IMR-90 (cell line): ENCODE measurements around the gene LINGO1. TPM values are rescaled to one million over a fixed set of nuclear protein-coding genes. Genes with fewer than 3 reads are reported as not detected.

ENCODE experiments used
- ATAC-seq: fragments of 200-7000 bp; cut with Tn5 transposase; 2 replicates; pipeline ENCODE4 v1.9.1; 2020; ENCODE audit warnings: low read depth, mild to moderate bottlenecking, moderate library complexity
- BruUV-seq: library from RNA; stranded (reverse); fragments of 400-500 nt; replicated peaks from 2 replicates; lab custom pipeline; 2021; lab: Mats Ljungman, UMichigan
- CTCF ChIA-PET: fragments of 300-600 bp; formaldehyde crosslinking; extraction: SDS; loops from one replicate; lab custom pipeline; 2021; ENCODE audit warnings: antibody characterized with exemption; lab: Yijun Ruan, JAX
- POLR2A ChIA-PET: fragments of 300-600 bp; sonication (Branson Sonifier 250); formaldehyde crosslinking; loops from one replicate; lab custom pipeline; 2022; ENCODE audit warnings: antibody characterized with exemption; ENCODE audit not compliant: unreplicated experiment; lab: Charles Lee
- DNase-seq: peaks from one replicate; pipeline ENCODE4 v3.0.0; 2013
- H2AFZ ChIP-seq: replicated peaks from 2 replicates; pipeline ENCODE3; 2013; ENCODE audit warnings: low read length, mild to moderate bottlenecking; ENCODE audit not compliant: poor library complexity
- H2AK5ac ChIP-seq: 2 replicates; pipeline ENCODE4 v1.6.1; 2013; ENCODE audit warnings: low read depth, low read length, inconsistent platforms
- H2AK9ac ChIP-seq: replicated peaks from 2 replicates; pipeline ENCODE3; 2013; ENCODE audit warnings: mild to moderate bottlenecking, low read depth, low read length, moderate library complexity; ENCODE audit not compliant: poor library complexity
- H2BK120ac ChIP-seq: 2 replicates; pipeline ENCODE4 v1.6.1; 2013; ENCODE audit warnings: low read depth, low read length, inconsistent platforms
- H2BK15ac ChIP-seq: 3 replicates; pipeline ENCODE4 v1.6.1; 2013; ENCODE audit warnings: low read depth, low read length, inconsistent platforms
- H2BK20ac ChIP-seq: 2 replicates; pipeline ENCODE4 v1.6.1; 2013; ENCODE audit warnings: low read depth, mild to moderate bottlenecking, inconsistent platforms, low read length, moderate library complexity
- H2BK5ac ChIP-seq: 2 replicates; pipeline ENCODE4 v1.6.1; 2013; ENCODE audit warnings: mild to moderate bottlenecking, low read depth, low read length, inconsistent platforms; ENCODE audit not compliant: poor library complexity, severe bottlenecking
- H3K14ac ChIP-seq: replicated peaks from 2 replicates; pipeline ENCODE4 v1.6.1; 2013; ENCODE audit warnings: low read depth, low read length, inconsistent platforms
- H3K18ac ChIP-seq: 2 replicates; pipeline ENCODE4 v1.6.1; 2013; ENCODE audit warnings: low read depth, low read length, control low read depth
- H3K23ac ChIP-seq: 2 replicates; pipeline ENCODE4 v1.6.1; 2013; ENCODE audit warnings: low read depth, low read length, inconsistent platforms
- H3K27ac ChIP-seq: 2 replicates; pipeline ENCODE4 v1.5.1; 2013; ENCODE audit warnings: mild to moderate bottlenecking, control low read depth, low read length; ENCODE audit not compliant: insufficient read depth
- H3K27me3 ChIP-seq: 2 replicates; pipeline ENCODE4 v1.6.1; 2013; ENCODE audit warnings: low read length; ENCODE audit not compliant: control insufficient read depth, insufficient read depth
- H3K36me3 ChIP-seq: 2 replicates; pipeline ENCODE4 v1.6.1; 2013; ENCODE audit warnings: low read length, mixed read lengths; ENCODE audit not compliant: control insufficient read depth, insufficient read depth
- H3K4ac ChIP-seq: 2 replicates; pipeline ENCODE4 v1.6.1; 2013; ENCODE audit warnings: low read depth, low read length, inconsistent platforms
- H3K4me1 ChIP-seq: 2 replicates; pipeline ENCODE4 v1.6.1; 2013; ENCODE audit warnings: low read length, mixed read lengths; ENCODE audit not compliant: control insufficient read depth, insufficient read depth
- H3K4me2 ChIP-seq: 2 replicates; pipeline ENCODE4 v1.6.1; 2013; ENCODE audit warnings: low read depth, mild to moderate bottlenecking, control low read depth, low read length, moderate library complexity
- H3K4me3 ChIP-seq: 2 replicates; pipeline ENCODE4 v1.5.1; 2013; ENCODE audit warnings: low read depth, mild to moderate bottlenecking, control low read depth, low read length, moderate library complexity; ENCODE audit not compliant: insufficient read depth
- H3K56ac ChIP-seq: 2 replicates; pipeline ENCODE4 v1.6.1; 2013; ENCODE audit warnings: low read length, inconsistent platforms; ENCODE audit not compliant: insufficient read depth; ENCODE audit errors: extremely low read depth
- H3K79me1 ChIP-seq, 2 experiments: 2 replicates each; pipeline ENCODE4 v1.6.1; 2013; ENCODE audit warnings: low read length in 2 of 2, inconsistent platforms in 1 of 2, low read depth in 1 of 2
- H3K9ac ChIP-seq: 2 replicates; pipeline ENCODE4 v1.6.1; 2013; ENCODE audit warnings: low read depth, low read length, control low read depth
- H3K9me1 ChIP-seq: 2 replicates; pipeline ENCODE4 v1.6.1; 2013; ENCODE audit warnings: low read length, inconsistent platforms; ENCODE audit not compliant: insufficient read depth
- H3K9me3 ChIP-seq: 2 replicates; pipeline ENCODE4 v1.6.1; 2013; ENCODE audit warnings: low read length; ENCODE audit not compliant: control insufficient read depth, insufficient read depth
- H4K20me1 ChIP-seq: 2 replicates; pipeline ENCODE4 v1.6.1; 2013; ENCODE audit warnings: low read length, inconsistent platforms; ENCODE audit not compliant: insufficient read depth
- H4K5ac ChIP-seq: 2 replicates; pipeline ENCODE4 v1.6.1; 2013; ENCODE audit warnings: mild to moderate bottlenecking, low read depth, low read length, control low read depth
- H4K8ac ChIP-seq, 2 experiments: 2 replicates each; pipeline ENCODE4 v1.6.1; 2013; ENCODE audit warnings: low read depth in 2 of 2, low read length in 2 of 2, control low read depth in 1 of 2, inconsistent platforms in 1 of 2
- H4K91ac ChIP-seq: 2 replicates; pipeline ENCODE4 v1.6.1; 2013; ENCODE audit warnings: low read depth, low read length, inconsistent platforms; ENCODE audit not compliant: insufficient read depth
- BHLHE40 ChIP-seq: fragments of 150-350 bp; IDR thresholded peaks from 2 replicates; pipeline ENCODE4 v1.6.1; 2016; ENCODE audit warnings: mild to moderate bottlenecking, low read depth, low read length
- CEBPB ChIP-seq: IDR thresholded peaks from 2 replicates; pipeline ENCODE4 v1.6.1; 2012; ENCODE audit warnings: low read depth, low read length, improper control_type of control experiment
- CHD1 ChIP-seq: IDR thresholded peaks from 2 replicates; pipeline ENCODE4 v1.6.1; 2012; ENCODE audit warnings: low read depth, low read length, improper control_type of control experiment
- FOS ChIP-seq: fragments of 150-350 bp; IDR thresholded peaks from 2 replicates; pipeline ENCODE4 v1.6.1; 2016; ENCODE audit warnings: low read depth, low read length
- MAFK ChIP-seq: IDR thresholded peaks from 2 replicates; pipeline ENCODE4 v1.6.1; 2012; ENCODE audit warnings: low read depth, low read length, improper control_type of control experiment
- MAZ ChIP-seq: IDR thresholded peaks from 2 replicates; pipeline ENCODE4 v1.6.1; 2012; ENCODE audit warnings: low read depth, mild to moderate bottlenecking, low read length, improper control_type of control experiment, moderate library complexity, borderline replicate concordance
- MXI1 ChIP-seq: IDR thresholded peaks from 2 replicates; pipeline ENCODE4 v1.6.1; 2012; ENCODE audit warnings: low read depth, mild to moderate bottlenecking, low read length, moderate library complexity, borderline replicate concordance
- NFE2L2 ChIP-seq: fragments of 150-350 bp; IDR thresholded peaks from 2 replicates; pipeline ENCODE4 v1.6.1; 2016; ENCODE audit warnings: low read depth, mild to moderate bottlenecking, low read length
- POLR2A ChIP-seq: IDR thresholded peaks from 2 replicates; pipeline ENCODE4 v1.6.1; 2012; ENCODE audit warnings: mild to moderate bottlenecking, low read depth, low read length
- RAD21 ChIP-seq: IDR thresholded peaks from 2 replicates; pipeline ENCODE4 v1.6.1; 2012; ENCODE audit warnings: low read length, improper control_type of control experiment
- RCOR1 ChIP-seq: IDR thresholded peaks from 2 replicates; pipeline ENCODE4 v1.6.1; 2012; ENCODE audit warnings: mild to moderate bottlenecking, low read length, improper control_type of control experiment; ENCODE audit not compliant: insufficient replicate concordance
- RFX5 ChIP-seq: IDR thresholded peaks from 2 replicates; pipeline ENCODE4 v1.8.0; 2012; ENCODE audit warnings: low read depth, mild to moderate bottlenecking, low read length, moderate library complexity
- SMC3 ChIP-seq: fragments of 150-350 bp; IDR thresholded peaks from 2 replicates; pipeline ENCODE4 v1.6.1; 2016; ENCODE audit warnings: low read depth, mild to moderate bottlenecking, antibody characterized with exemption, low read length, moderate library complexity
- WGBS, 2 experiments: methylation state at CpG; one replicate each; pipeline versions ENCODE4 v1.1.5 to v1.1.7; 2013; ENCODE audit warnings: missing lambda C conversion rate in 2 of 2; ENCODE audit not compliant: insufficient read length in 1 of 2; ENCODE audit errors: extremely low coverage in 2 of 2; 5-methylcytosine and 5-hydroxymethylcytosine counted together
- dilution Hi-C: fragments of 300-500 bp; cut with HindIII; formaldehyde crosslinking; loops from one replicate; pipeline ENCODE4 v1.14.3; 2018; ENCODE audit warnings: low sequenced_read_pairs; ENCODE audit not compliant: unreplicated experiment
- in situ Hi-C: fragments of 300-500 bp; cut with MboI; formaldehyde crosslinking; loops from 3 replicates; pipeline ENCODE4 v1.14.3; 2019; ENCODE audit warnings: low sequenced_read_pairs, inconsistent platforms, mixed read lengths
- intact Hi-C: fragments of 100-400 bp; cut with micrococcal nuclease; formaldehyde crosslinking; loops from 2 replicates; pipeline ENCODE4 v1.10.0; 2022
- polyA plus RNA-seq, 3 experiments: library from polyadenylated mRNA; depleted of rRNA; stranded (reverse); fragments of >200 nt; gene quantifications; 2 replicates each; pipeline ENCODE4 v1.2.3, GENCODE V29; 2012; ENCODE audit warnings: low replicate concordance in 1 of 3
- total RNA-seq: library from RNA; depleted of rRNA; stranded (reverse); fragments of >200 nt; gene quantifications from 2 replicates; pipeline ENCODE4 v1.2.3, GENCODE V29; 2012
- TF ChIP-seq, protein P1 (sequence below): conservative IDR thresholded peaks from 2 replicates; pipeline ENCODE4 v1.5.1; 2012; ENCODE audit warnings: mild to moderate bottlenecking, low read depth, low read length, improper control_type of control experiment
- TF ChIP-seq, protein P2 (sequence below): fragments of 150-350 bp; IDR thresholded peaks from 2 replicates; pipeline ENCODE4 v1.6.1; 2016; ENCODE audit warnings: low read depth, mild to moderate bottlenecking, low read length, moderate library complexity, borderline replicate concordance
- TF ChIP-seq, protein P3 (sequence below): fragments of 150-350 bp; IDR thresholded peaks from 2 replicates; pipeline ENCODE4 v1.6.1; 2017; ENCODE audit warnings: mild to moderate bottlenecking, antibody characterized with exemption, low read length, low read depth

Gene LINGO1
- total and polyA plus RNA-seq, 2 of the 4 experiments (the other 2 are of a cell fraction): 0.05 TPM; not detected in 1

DNA sequence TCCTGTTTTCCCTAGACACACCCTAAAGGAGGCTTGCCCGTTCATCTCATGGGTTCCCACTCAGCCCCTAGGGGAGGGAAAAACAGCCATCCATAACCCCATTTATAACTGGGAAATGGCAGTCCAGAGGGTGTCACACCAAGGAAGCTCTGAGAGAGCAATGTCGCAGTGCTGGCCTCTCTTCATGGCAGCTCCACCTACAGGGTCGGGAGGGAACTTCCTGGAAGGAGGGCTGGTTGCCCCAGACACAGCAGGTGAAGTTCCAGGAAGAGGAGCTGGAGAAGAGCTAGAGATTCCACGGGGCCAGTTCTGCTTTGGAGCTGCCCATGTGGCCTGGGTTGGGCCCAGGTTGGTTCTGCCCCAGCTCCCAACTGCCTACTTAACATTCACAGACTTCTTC is 22.3 kb upstream of the LINGO1 start:
- BruUV-seq: no TSS peak
- intact Hi-C loops: no loop called here
- Histone ChIP-seq H2BK20ac (no peak overlapping the region), H3K18ac (no peak overlapping the region), H3K14ac (no peak overlapping the region), H4K20me1 (no peaks in the 10 kb centered on the region), H3K9me3 (peaks cover 2% of the 10 kb centered on the region; the same call in 1 of the 2 replicates), H3K79me1 (no peaks in the 10 kb centered on the region), H3K36me3 (no peaks in the 10 kb centered on the region), H2AK5ac (no peak overlapping the region), H3K27me3 (peaks cover 68% of the 10 kb centered on the region), H3K9ac (no peak overlapping the region), H2BK120ac (no peak overlapping the region), H3K4me3 (no peak overlapping the region), H2AK9ac (no peak overlapping the region), H4K8ac (no peak overlapping the region), H3K23ac (no peak overlapping the region), H2BK15ac (no peak overlapping the region), H3K4me1 (no peaks in the 10 kb centered on the region), H3K4ac (no peak overlapping the region), H3K27ac (no peak overlapping the region), H4K5ac (no peak overlapping the region), H3K4me2 (no peak overlapping the region), H4K91ac (no peak overlapping the region), H3K9me1 (no peaks in the 10 kb centered on the region; the same call in 1 of the 2 replicates), H3K56ac (no peak overlapping the region), H2AFZ (no peak overlapping the region), H2BK5ac (no peak overlapping the region)
- ChIA-PET CTCF (no interaction called here), POLR2A (no interaction called here)
- in situ Hi-C loops: no loop called here
- WGBS, 2 experiments: no CpG with 5 or more reads among the region's 4 CpGs
- DNase-seq: no peak
- dilution Hi-C loops: no loop called here
- ATAC-seq: no peak
- TF ChIP-seq, protein P1, sequence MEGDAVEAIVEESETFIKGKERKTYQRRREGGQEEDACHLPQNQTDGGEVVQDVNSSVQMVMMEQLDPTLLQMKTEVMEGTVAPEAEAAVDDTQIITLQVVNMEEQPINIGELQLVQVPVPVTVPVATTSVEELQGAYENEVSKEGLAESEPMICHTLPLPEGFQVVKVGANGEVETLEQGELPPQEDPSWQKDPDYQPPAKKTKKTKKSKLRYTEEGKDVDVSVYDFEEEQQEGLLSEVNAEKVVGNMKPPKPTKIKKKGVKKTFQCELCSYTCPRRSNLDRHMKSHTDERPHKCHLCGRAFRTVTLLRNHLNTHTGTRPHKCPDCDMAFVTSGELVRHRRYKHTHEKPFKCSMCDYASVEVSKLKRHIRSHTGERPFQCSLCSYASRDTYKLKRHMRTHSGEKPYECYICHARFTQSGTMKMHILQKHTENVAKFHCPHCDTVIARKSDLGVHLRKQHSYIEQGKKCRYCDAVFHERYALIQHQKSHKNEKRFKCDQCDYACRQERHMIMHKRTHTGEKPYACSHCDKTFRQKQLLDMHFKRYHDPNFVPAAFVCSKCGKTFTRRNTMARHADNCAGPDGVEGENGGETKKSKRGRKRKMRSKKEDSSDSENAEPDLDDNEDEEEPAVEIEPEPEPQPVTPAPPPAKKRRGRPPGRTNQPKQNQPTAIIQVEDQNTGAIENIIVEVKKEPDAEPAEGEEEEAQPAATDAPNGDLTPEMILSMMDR: no peak
- TF ChIP-seq POLR2A: no peak
- no peak for TF ChIP-seq RFX5
- TF ChIP-seq RAD21: no peak
- TF ChIP-seq CEBPB: no peak
- TF ChIP-seq NFE2L2: no peak
- TF ChIP-seq MAFK: no peak
- TF ChIP-seq, protein P2, sequence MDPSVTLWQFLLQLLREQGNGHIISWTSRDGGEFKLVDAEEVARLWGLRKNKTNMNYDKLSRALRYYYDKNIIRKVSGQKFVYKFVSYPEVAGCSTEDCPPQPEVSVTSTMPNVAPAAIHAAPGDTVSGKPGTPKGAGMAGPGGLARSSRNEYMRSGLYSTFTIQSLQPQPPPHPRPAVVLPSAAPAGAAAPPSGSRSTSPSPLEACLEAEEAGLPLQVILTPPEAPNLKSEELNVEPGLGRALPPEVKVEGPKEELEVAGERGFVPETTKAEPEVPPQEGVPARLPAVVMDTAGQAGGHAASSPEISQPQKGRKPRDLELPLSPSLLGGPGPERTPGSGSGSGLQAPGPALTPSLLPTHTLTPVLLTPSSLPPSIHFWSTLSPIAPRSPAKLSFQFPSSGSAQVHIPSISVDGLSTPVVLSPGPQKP: no peak
- TF ChIP-seq, protein P3, sequence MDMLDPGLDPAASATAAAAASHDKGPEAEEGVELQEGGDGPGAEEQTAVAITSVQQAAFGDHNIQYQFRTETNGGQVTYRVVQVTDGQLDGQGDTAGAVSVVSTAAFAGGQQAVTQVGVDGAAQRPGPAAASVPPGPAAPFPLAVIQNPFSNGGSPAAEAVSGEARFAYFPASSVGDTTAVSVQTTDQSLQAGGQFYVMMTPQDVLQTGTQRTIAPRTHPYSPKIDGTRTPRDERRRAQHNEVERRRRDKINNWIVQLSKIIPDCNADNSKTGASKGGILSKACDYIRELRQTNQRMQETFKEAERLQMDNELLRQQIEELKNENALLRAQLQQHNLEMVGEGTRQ: no peak
- TF ChIP-seq SMC3: no peak
- no peak for TF ChIP-seq CHD1
- no peak for TF ChIP-seq RCOR1
- no peak for TF ChIP-seq MXI1
- TF ChIP-seq MAZ: no peak
- no peak for TF ChIP-seq FOS
- no peak for TF ChIP-seq BHLHE40
